Stimulated activated effector memory CD8-positive, alpha-beta T cell treated with anti-CD3 and anti-CD28 coated beads, Interleukin-12 subunit alpha, Interleukin-12 subunit beta, amount 100 ng/mL, for 72 hours (primary cell): ENCODE data around the gene GALNT16.

Experiments
- ATAC-seq: fragments of 150-1000 bp; cut with Tn5 transposase; 2 replicates; pipeline ENCODE4 v1.10.0; 2021
- DNase-seq, 2 donors: peaks; one replicate each; pipeline ENCODE4 v3.0.0; 2021 to 2022; ENCODE audit warnings: low spot score in 2 of 2
- H3K27ac Mint-ChIP-seq: one replicate; pipeline ENCODE4 v1.8.0; 2022; ENCODE audit warnings: mild to moderate bottlenecking, mixed read lengths
- H3K36me3 Mint-ChIP-seq: one replicate; pipeline ENCODE4 v1.8.0; 2022; ENCODE audit warnings: mild to moderate bottlenecking, mixed read lengths
- H3K4me1 Mint-ChIP-seq: one replicate; pipeline ENCODE4 v1.8.0; 2022; ENCODE audit warnings: mixed read lengths
- H3K4me3 Mint-ChIP-seq: one replicate; pipeline ENCODE4 v1.8.0; 2022; ENCODE audit warnings: mild to moderate bottlenecking, mixed read lengths
- H3K9me3 Mint-ChIP-seq: one replicate; pipeline ENCODE4 v1.8.0; 2022; ENCODE audit warnings: mixed read lengths

Gene GALNT16

GRCh38 chr14:69242311-69243224 is 17.4 kb upstream of the GALNT16 start:
- peak; percentile 63 for ATAC-seq
- H3K9me3 Mint-ChIP-seq: no peaks in the 10 kb centered on the region
- H3K27ac Mint-ChIP-seq: peak overlapping the region; percentile 52

GRCh38 chr14:69244946-69245345 is 15.0 kb upstream of the GALNT16 start:
- H3K27ac Mint-ChIP-seq: no peak overlapping the region
- no peak for ATAC-seq

More at GRCh38 chr14:69242311-69243224, 17.4 kb upstream of the GALNT16 start:
- Mint-ChIP-seq H3K4me1 (no peaks in the 10 kb centered on the region), H3K36me3 (peaks cover 42% of the 10 kb centered on the region), H3K4me3 (no peak overlapping the region)
- peak in 1 of 2 donors; percentile 64 for DNase-seq

GRCh38 chr14:69246331-69246730 is 13.6 kb upstream of the GALNT16 start:
- Mint-ChIP-seq H3K27ac (no peak overlapping the region), H3K4me1 (no peaks in the 10 kb centered on the region), H3K36me3 (peaks cover 14% of the 10 kb centered on the region), H3K9me3 (no peaks in the 10 kb centered on the region), H3K4me3 (no peak overlapping the region)
- DNase-seq (no peak), ATAC-seq (no peak)

More at GRCh38 chr14:69244946-69245345, 15.0 kb upstream of the GALNT16 start:
- H3K4me1 Mint-ChIP-seq: no peaks in the 10 kb centered on the region
- H3K9me3 Mint-ChIP-seq: no peaks in the 10 kb centered on the region
- DNase-seq: no peak
- no peak overlapping the region for H3K4me3 Mint-ChIP-seq
- peaks cover 24% of the 10 kb centered on the region for H3K36me3 Mint-ChIP-seq

- Mint-ChIP-seq H3K9me3 (no peaks in the 10 kb centered on the region), H3K27ac (no peak overlapping the region), H3K4me3 (no peak overlapping the region), H3K4me1 (no peaks in the 10 kb centered on the region), H3K36me3 (peaks cover 6% of the 10 kb centered on the region)
- DNase-seq: no peak
- ATAC-seq: no peak
Observed at GRCh38 chr14:69247676-69248440, 12.1 kb upstream of the GALNT16 start.

GRCh38 chr14:69249603-69250002 is 10.4 kb upstream of the GALNT16 start:
- Mint-ChIP-seq H3K36me3 (peaks cover 6% of the 10 kb centered on the region), H3K4me3 (no peak overlapping the region), H3K4me1 (no peaks in the 10 kb centered on the region), H3K27ac (no peak overlapping the region), H3K9me3 (no peaks in the 10 kb centered on the region)
- no peak for ATAC-seq
- DNase-seq: no peak

- no peaks in the 10 kb centered on the region for H3K4me1 Mint-ChIP-seq
- DNase-seq: no peak
- H3K4me3 Mint-ChIP-seq: no peak overlapping the region
- H3K27ac Mint-ChIP-seq: no peak overlapping the region
- no peak for ATAC-seq
- no peaks in the 10 kb centered on the region for H3K9me3 Mint-ChIP-seq
- H3K36me3 Mint-ChIP-seq: peaks cover under 1% of the 10 kb centered on the region
Observed at GRCh38 chr14:69252851-69253250, 7.1 kb upstream of the GALNT16 start.

GRCh38 chr14:69259168-69259526 is 811 bp upstream of the GALNT16 start:
- Mint-ChIP-seq H3K4me3 (no peak overlapping the region), H3K9me3 (no peaks in the 10 kb centered on the region), H3K27ac (no peak overlapping the region), H3K4me1 (peaks cover 7% of the 10 kb centered on the region), H3K36me3 (no peaks in the 10 kb centered on the region)
- DNase-seq: no peak
- no peak for ATAC-seq

GRCh38 chr14:69260190-69260860 is 367 bp downstream of the GALNT16 start:
- H3K27ac Mint-ChIP-seq: no peak overlapping the region
- peak overlapping the region; percentile 55 for H3K4me3 Mint-ChIP-seq
- peak; percentile 34 for ATAC-seq
- no peaks in the 10 kb centered on the region for H3K36me3 Mint-ChIP-seq
- DNase-seq: no peak
- H3K4me1 Mint-ChIP-seq: peaks cover 7% of the 10 kb centered on the region
- H3K9me3 Mint-ChIP-seq: no peaks in the 10 kb centered on the region

- ATAC-seq (peak; percentile 67), DNase-seq (peak; percentile 33 to 71)
- Mint-ChIP-seq H3K4me1 (peaks cover 7% of the 10 kb centered on the region), H3K36me3 (no peaks in the 10 kb centered on the region), H3K4me3 (peak overlapping the region; percentile 55), H3K9me3 (no peaks in the 10 kb centered on the region), H3K27ac (no peak overlapping the region)
Observed at GRCh38 chr14:69260861-69261564, 1.1 kb downstream of the GALNT16 start.

- H3K9me3 Mint-ChIP-seq: no peaks in the 10 kb centered on the region
- no peaks in the 10 kb centered on the region for H3K36me3 Mint-ChIP-seq
- peak overlapping the region; percentile 55 for H3K4me3 Mint-ChIP-seq
- H3K27ac Mint-ChIP-seq: no peak overlapping the region
- H3K4me1 Mint-ChIP-seq: peaks cover 7% of the 10 kb centered on the region
- ATAC-seq: peak; percentile 14
- DNase-seq: no peak
Observed at GRCh38 chr14:69261761-69262331, 1.9 kb downstream of the GALNT16 start.

GRCh38 chr14:69262516-69262915 is 2.6 kb downstream of the GALNT16 start:
- Mint-ChIP-seq H3K9me3 (no peaks in the 10 kb centered on the region), H3K4me1 (peaks cover 7% of the 10 kb centered on the region), H3K4me3 (no peak overlapping the region), H3K36me3 (no peaks in the 10 kb centered on the region), H3K27ac (no peak overlapping the region)
- DNase-seq: no peak
- ATAC-seq: no peak

- no peak overlapping the region for H3K4me3 Mint-ChIP-seq
- H3K9me3 Mint-ChIP-seq: no peaks in the 10 kb centered on the region
- H3K27ac Mint-ChIP-seq: no peak overlapping the region
- ATAC-seq: no peak
- no peak for DNase-seq
- peaks cover 7% of the 10 kb centered on the region for H3K4me1 Mint-ChIP-seq
- no peaks in the 10 kb centered on the region for H3K36me3 Mint-ChIP-seq
Observed at GRCh38 chr14:69263364-69263763, 3.4 kb downstream of the GALNT16 start.

GRCh38 chr14:69263771-69264170 is 3.8 kb downstream of the GALNT16 start:
- H3K27ac Mint-ChIP-seq: no peak overlapping the region
- H3K4me3 Mint-ChIP-seq: no peak overlapping the region
- H3K9me3 Mint-ChIP-seq: no peaks in the 10 kb centered on the region
- ATAC-seq (no peak), DNase-seq (no peak)
- no peaks in the 10 kb centered on the region for H3K36me3 Mint-ChIP-seq
- H3K4me1 Mint-ChIP-seq: peaks cover 7% of the 10 kb centered on the region

- H3K4me1 Mint-ChIP-seq: no peaks in the 10 kb centered on the region
- no peak overlapping the region for H3K4me3 Mint-ChIP-seq
- H3K9me3 Mint-ChIP-seq: no peaks in the 10 kb centered on the region
- DNase-seq: no peak
- no peaks in the 10 kb centered on the region for H3K36me3 Mint-ChIP-seq
- ATAC-seq: no peak
- H3K27ac Mint-ChIP-seq: no peak overlapping the region
Observed at GRCh38 chr14:69266572-69267345, 6.8 kb downstream of the GALNT16 start.
